Heart left ventricle (tissue), 13 donors: ENCODE data around the gene MAML2.

Experiments
- CTCF ChIP-seq, 12 donors: fragments of 200-600 bp; sonication (generic) in 4 of 12; IDR thresholded peaks; one replicate each; pipeline versions ENCODE4 v1.5.0 to v1.8.0; 2018 to 2022; ENCODE audit warnings: antibody characterized with exemption in 12 of 12, mild to moderate bottlenecking in 5 of 12
- POLR2A ChIP-seq, 2 donors: fragments of 450-650 bp; IDR thresholded peaks; one replicate each; pipeline ENCODE4 v1.6.1; 2017; ENCODE audit warnings: antibody characterized with exemption in 2 of 2, mild to moderate bottlenecking in 2 of 2, moderate library complexity in 2 of 2
- donor health status: ischemic (EF 13 %, LVEDD 7.1; RV severe dilation, severe dysfunction).
- donor health status: DM: no; HTN: yes; CAD: no.
- donor health status: DM: no; HTN: no; CAD: no.
- donor health status: ischemic (EF 25% LVEDD 6.9; RV normal size, moderate dysfunction).
- donor health status: ischemic (EF 25% LVEDD 5.7; RV mildly dilated, moderate dysfunction).
- donor health status: ischemic (EF 35%, LVEDD 5.7; RV mildly dilated, moderate dysfunction).
- donor health status: nonischemic (EF 11% LVEDD 7.7; RV severe dilation, severe dysfunction).
- donor health status: DM: yes; HTN: yes; CAD: no.
- donor health status: PGD.
- donor health status: ischemic (EF 29% LVEDD 5.4; RV normal size, mild dysfunction).
- donor health status: nonischemic (EF 23%, LVEDD 6.1; RV moderate dilation, normal function).

- no peak for TF ChIP-seq POLR2A (IDR thresholded peaks at IDR 0.05)
- no peak for TF ChIP-seq CTCF (IDR thresholded peaks at IDR 0.05)
Measured at GRCh38 chr11:96168623-96169022, 174.4 kb downstream of the MAML2 start.
